Neuronal stem cell (in vitro differentiated cells): ENCODE results near the gene PLEKHM3.

Source experiments
- DNase-seq: peaks from one replicate; pipeline ENCODE4 v3.0.0-alpha.2; 2013; ENCODE audit warnings: low spot score
- H2AFZ ChIP-seq: one replicate; pipeline ENCODE4 v1.6.1; 2013; ENCODE audit warnings: mild to moderate bottlenecking, low read length, inconsistent platforms
- H2AK5ac ChIP-seq: 2 replicates; pipeline ENCODE4 v1.6.1; 2013; ENCODE audit warnings: low read depth, mild to moderate bottlenecking, inconsistent platforms, low read length, moderate library complexity, mixed read lengths
- H2BK120ac ChIP-seq: 2 replicates; pipeline ENCODE4 v1.6.1; 2013; ENCODE audit warnings: low read depth, mild to moderate bottlenecking, inconsistent platforms, low read length, moderate library complexity, mixed read lengths
- H2BK12ac ChIP-seq: one replicate; pipeline ENCODE4 v1.6.1; 2013; ENCODE audit warnings: low read length, inconsistent platforms
- H2BK15ac ChIP-seq: 2 replicates; pipeline ENCODE4 v1.6.1; 2013; ENCODE audit warnings: mild to moderate bottlenecking, low read length, inconsistent platforms, mixed read lengths
- H2BK5ac ChIP-seq: one replicate; pipeline ENCODE4 v1.6.1; 2013; ENCODE audit warnings: inconsistent platforms, mild to moderate bottlenecking, low read length, moderate library complexity
- H3K14ac ChIP-seq: one replicate; pipeline ENCODE4 v1.6.1; 2013; ENCODE audit warnings: low read length, inconsistent platforms
- H3K18ac ChIP-seq: 2 replicates; pipeline ENCODE4 v1.6.1; 2013; ENCODE audit warnings: low read length, inconsistent platforms
- H3K23ac ChIP-seq: 2 replicates; pipeline ENCODE4 v1.6.1; 2013; ENCODE audit warnings: low read depth, mild to moderate bottlenecking, mixed read lengths, low read length, inconsistent platforms; ENCODE audit not compliant: poor library complexity
- H3K27ac ChIP-seq: replicated peaks from 3 replicates; pipeline ENCODE4 v1.5.1; 2013; ENCODE audit warnings: low read length, inconsistent platforms
- H3K27me3 ChIP-seq, 3 experiments: 2 replicates each; pipeline ENCODE4 v1.6.1; 2013; ENCODE audit warnings: low read length in 3 of 3, mild to moderate bottlenecking in 2 of 3, inconsistent platforms in 1 of 3, low read depth in 1 of 3, mixed read lengths in 1 of 3, moderate library complexity in 1 of 3; ENCODE audit not compliant: control insufficient read depth in 3 of 3, insufficient read depth in 3 of 3
- H3K36me3 ChIP-seq, 2 donors: replicated peaks in 1 of 2; 2 replicates each; pipeline ENCODE4 v1.6.1; 2013; ENCODE audit warnings: low read length in 2 of 2; ENCODE audit not compliant: control insufficient read depth in 2 of 2, insufficient read depth in 2 of 2
- H3K4ac ChIP-seq: 2 replicates; pipeline ENCODE4 v1.6.1; 2013; ENCODE audit warnings: inconsistent platforms, mild to moderate bottlenecking, low read length, moderate library complexity
- H3K4me1 ChIP-seq, 2 donors: 1 replicate in 1 of 2; 2 replicates in 1 of 2; pipeline ENCODE4 v1.6.1; 2013; ENCODE audit warnings: low read length in 2 of 2, low read depth in 1 of 2; ENCODE audit not compliant: control insufficient read depth in 2 of 2, insufficient read depth in 1 of 2
- H3K4me2 ChIP-seq: one replicate; pipeline ENCODE4 v1.6.1; 2013; ENCODE audit warnings: mild to moderate bottlenecking, low read length, inconsistent platforms; ENCODE audit not compliant: insufficient read depth, poor library complexity, severe bottlenecking
- H3K4me3 ChIP-seq, 2 donors: 2 replicates each; pipeline ENCODE4 v1.5.1; 2013; ENCODE audit warnings: low read length in 2 of 2, mild to moderate bottlenecking in 2 of 2, inconsistent platforms in 1 of 2, moderate library complexity in 1 of 2
- H3K79me1 ChIP-seq: one replicate; pipeline ENCODE4 v1.6.1; 2013; ENCODE audit warnings: low read depth, mild to moderate bottlenecking, inconsistent platforms, low read length, moderate library complexity
- H3K9ac ChIP-seq: one replicate; pipeline ENCODE4 v1.6.1; 2013; ENCODE audit warnings: mild to moderate bottlenecking, low read depth, low read length, inconsistent platforms; ENCODE audit not compliant: poor library complexity
- H3K9me3 ChIP-seq, 2 donors: replicated peaks in 1 of 2; 2 replicates each; pipeline versions ENCODE3 to v1.6.1; 2013; ENCODE audit warnings: low read length in 2 of 2, mild to moderate bottlenecking in 2 of 2, inconsistent platforms in 1 of 2, low read depth in 1 of 2, mixed read lengths in 1 of 2, moderate library complexity in 1 of 2; ENCODE audit not compliant: control insufficient read depth in 2 of 2, insufficient read depth in 1 of 2
- H4K8ac ChIP-seq: one replicate; pipeline ENCODE4 v1.6.1; 2013; ENCODE audit warnings: low read depth, mild to moderate bottlenecking, inconsistent platforms, low read length, moderate library complexity
- H4K91ac ChIP-seq: one replicate; pipeline ENCODE4 v1.6.1; 2013; ENCODE audit warnings: low read length, low read depth, mild to moderate bottlenecking, inconsistent platforms; ENCODE audit not compliant: poor library complexity
- WGBS, 2 donors: extraction: QIAGEN DNeasy Blood & Tissue Kit; methylation state at CpG; one replicate each; pipeline ENCODE4 v1.1.7; 2013; ENCODE audit warnings: missing lambda C conversion rate in 2 of 2, mixed read lengths in 1 of 2; ENCODE audit not compliant: insufficient read length in 2 of 2, insufficient replicate concordance in 1 of 2; ENCODE audit errors: extremely low coverage in 2 of 2; 5-methylcytosine and 5-hydroxymethylcytosine counted together

PLEKHM3 gene

GRCh38 chr2:207892716-207893402 is 132.5 kb downstream of the PLEKHM3 start:
- no peak overlapping the region for H3K4me2 ChIP-seq
- no peak overlapping the region for H3K9ac ChIP-seq
- no peak overlapping the region for H3K4me3 ChIP-seq
- no peak overlapping the region for H3K23ac ChIP-seq
- H4K8ac ChIP-seq, result no peak overlapping the region
- no peaks in the 10 kb centered on the region for H3K79me1 ChIP-seq
- no peaks in the 10 kb centered on the region for H3K27me3 ChIP-seq
- WGBS, 2 donors, result no CpG with 5 or more reads among the region's 7 CpGs
- no peaks in the 10 kb centered on the region for H3K9me3 ChIP-seq
- peak overlapping the region; percentile 90 for H3K18ac ChIP-seq
- no peak overlapping the region for H2BK5ac ChIP-seq
- no peaks in the 10 kb centered on the region for H3K36me3 ChIP-seq
- H3K4ac ChIP-seq, result no peak overlapping the region
- no peak overlapping the region for H2BK12ac ChIP-seq
- H4K91ac ChIP-seq, result no peak overlapping the region
- no peak for DNase-seq
- H2BK120ac ChIP-seq, result no peak overlapping the region
- H3K27ac ChIP-seq, result peak overlapping the region; percentile 54
- peak overlapping the region; percentile 58 for H2AK5ac ChIP-seq
- H3K14ac ChIP-seq, result no peak overlapping the region
- H3K4me1 ChIP-seq, result peaks cover 31 to 38% of the 10 kb centered on the region in 2 donors
- H2BK15ac ChIP-seq, result no peak overlapping the region
- no peak overlapping the region for H2AFZ ChIP-seq

GRCh38 chr2:207891086-207891844 is 134.1 kb downstream of the PLEKHM3 start:
- no peak overlapping the region for H2BK15ac ChIP-seq
- no peak overlapping the region for H3K9ac ChIP-seq
- H4K8ac ChIP-seq, result no peak overlapping the region
- no peak overlapping the region for H3K23ac ChIP-seq
- WGBS, 2 donors, result no CpG with 5 or more reads among the region's 4 CpGs
- H3K36me3 ChIP-seq, result no peaks in the 10 kb centered on the region
- H3K27ac ChIP-seq, result no peak overlapping the region
- no peak overlapping the region for H2BK12ac ChIP-seq
- H3K14ac ChIP-seq, result no peak overlapping the region
- no peaks in the 10 kb centered on the region for H3K27me3 ChIP-seq
- no peak overlapping the region for H2BK120ac ChIP-seq
- peaks cover 21 to 30% of the 10 kb centered on the region in 2 donors for H3K4me1 ChIP-seq
- H3K79me1 ChIP-seq, result no peaks in the 10 kb centered on the region
- no peak overlapping the region for H2AFZ ChIP-seq
- no peak overlapping the region for H2AK5ac ChIP-seq
- DNase-seq, result no peak
- H3K18ac ChIP-seq, result no peak overlapping the region
- no peak overlapping the region for H3K4ac ChIP-seq
- no peak overlapping the region for H3K4me2 ChIP-seq
- no peak overlapping the region for H2BK5ac ChIP-seq
- H3K9me3 ChIP-seq, result no peaks in the 10 kb centered on the region
- no peak overlapping the region for H3K4me3 ChIP-seq
- no peak overlapping the region for H4K91ac ChIP-seq

- Histone ChIP-seq H3K23ac (no peak overlapping the region), H3K14ac (no peak overlapping the region), H3K4me2 (no peak overlapping the region), H3K9me3 (peaks cover 0 to 2% of the 10 kb centered on the region in 2 donors), H2AK5ac (no peak overlapping the region), H4K8ac (no peak overlapping the region), H3K4me3 (no peak overlapping the region), H3K27ac (no peak overlapping the region), H3K4ac (no peak overlapping the region), H2BK12ac (no peak overlapping the region), H2BK15ac (no peak overlapping the region), H3K9ac (no peak overlapping the region), H2AFZ (no peak overlapping the region), H3K27me3 (no peaks in the 10 kb centered on the region), H4K91ac (no peak overlapping the region), H2BK120ac (no peak overlapping the region), H3K79me1 (no peaks in the 10 kb centered on the region), H3K18ac (no peak overlapping the region), H3K4me1 (peaks cover 6 to 11% of the 10 kb centered on the region in 2 donors), H3K36me3 (no peaks in the 10 kb centered on the region), H2BK5ac (no peak overlapping the region)
- DNase-seq, result no peak
- no CpG with 5 or more reads among the region's 1 CpG for WGBS, 2 donors
Observed at GRCh38 chr2:207887500-207887899, 137.8 kb downstream of the PLEKHM3 start.

DNA sequence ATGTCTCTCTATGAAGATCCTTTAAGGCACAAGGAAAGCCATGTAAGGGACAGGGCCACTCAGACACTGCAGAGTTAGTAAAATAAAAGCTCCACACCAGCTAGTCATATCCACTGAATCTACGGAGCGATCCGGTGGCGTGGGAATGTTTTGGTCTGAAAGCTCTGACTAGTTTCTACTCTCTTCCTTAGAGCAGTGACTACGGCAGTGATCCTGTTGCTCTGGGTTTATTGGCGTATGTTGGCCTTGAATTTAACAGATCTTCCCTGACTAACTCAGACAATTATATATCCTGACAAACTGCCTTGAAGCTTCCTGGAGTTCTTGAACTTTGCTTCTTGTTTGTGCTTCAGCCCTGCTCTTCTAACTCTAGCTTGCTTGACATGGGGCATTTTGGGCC is 140.3 kb downstream of the PLEKHM3 start:
- no CpG with 5 or more reads among the region's 6 CpGs for WGBS, 2 donors

More for the DNA sequence above, 140.3 kb downstream of the PLEKHM3 start:
- H4K8ac ChIP-seq, result no peak overlapping the region
- no peak overlapping the region for H3K14ac ChIP-seq
- no peak overlapping the region for H3K18ac ChIP-seq
- no peak overlapping the region for H2BK15ac ChIP-seq
- no peak for DNase-seq
- no peak overlapping the region for H3K9ac ChIP-seq
- no peak overlapping the region for H2BK120ac ChIP-seq
- H3K4me2 ChIP-seq, result no peak overlapping the region
- no peak overlapping the region for H3K23ac ChIP-seq
- H3K9me3 ChIP-seq, result peaks cover 0 to 2% of the 10 kb centered on the region in 2 donors
- no peak overlapping the region for H3K4me3 ChIP-seq
- no peak overlapping the region for H2AK5ac ChIP-seq
- no peaks in the 10 kb centered on the region for H3K27me3 ChIP-seq
- no peak overlapping the region for H4K91ac ChIP-seq
- H2AFZ ChIP-seq, result no peak overlapping the region
- H3K79me1 ChIP-seq, result no peaks in the 10 kb centered on the region
- no peak overlapping the region for H2BK5ac ChIP-seq
- H3K4ac ChIP-seq, result no peak overlapping the region
- no peak overlapping the region for H3K27ac ChIP-seq
- peaks cover 6 to 7% of the 10 kb centered on the region in 2 donors for H3K4me1 ChIP-seq
- H3K36me3 ChIP-seq, result no peaks in the 10 kb centered on the region
- no peak overlapping the region for H2BK12ac ChIP-seq
